Measurements from ENCODE around the gene SH3RF3. TPM values are rescaled to one million over a fixed set of nuclear protein-coding genes. Genes with fewer than 3 reads are reported as not detected.

SH3RF3 gene
- total RNA-seq, 1 donor from 2014 or later: 7.3 TPM

- H3K27ac ChIP-seq (ENCODE audit: low read depth, low read length): no peak overlapping the region
- H3K27me3 ChIP-seq (ENCODE audit: insufficient read depth, low read length): peaks cover 3% of the 10 kb centered on the region
- peaks cover 4% of the 10 kb centered on the region for H3K9me3 ChIP-seq (ENCODE audit: insufficient read depth, low read depth, low read length)
- H3K79me2 ChIP-seq (ENCODE audit: insufficient read depth, low read length): peaks cover 3% of the 10 kb centered on the region
- H3K4me1 Mint-ChIP-seq (ENCODE audit: low read depth, unreplicated experiment): peaks cover 11% of the 10 kb centered on the region
- H3K36me3 Mint-ChIP-seq (ENCODE audit: low read depth, unreplicated experiment): peaks cover 3% of the 10 kb centered on the region
- H3K27me3 Mint-ChIP-seq (ENCODE audit: low read depth, unreplicated experiment): peaks cover 6% of the 10 kb centered on the region
- peaks cover 7% of the 10 kb centered on the region for H3K4me1 ChIP-seq (ENCODE audit: insufficient read depth, low read length)
- TF ChIP-seq EZH2 (IDR thresholded peaks at IDR 0.05; ENCODE audit: insufficient read depth, low read length): no peak
- no peak for TF ChIP-seq CTCF (IDR thresholded peaks at IDR 0.05; ENCODE audit: insufficient read depth, low read depth, low read length)
- H3K4me3 ChIP-seq (ENCODE audit: insufficient read depth, low read depth, low read length): no peak overlapping the region
- DNase-seq (ENCODE audit: low read depth) (peak; percentile 54), FAIRE-seq (no peak)
- H3K9me3 Mint-ChIP-seq (ENCODE audit: unreplicated experiment): peaks cover 8% of the 10 kb centered on the region
- H3K27ac Mint-ChIP-seq (ENCODE audit: unreplicated experiment): no peak overlapping the region
- H3K36me3 ChIP-seq (ENCODE audit: insufficient read depth, low read length): no peaks in the 10 kb centered on the region
- H3K4me2 ChIP-seq (ENCODE audit: low read length): peak overlapping the region; percentile 4
- no peak overlapping the region for H3K9ac ChIP-seq (ENCODE audit: low read length)
- peaks cover 45% of the 10 kb centered on the region for H4K20me1 ChIP-seq (ENCODE audit: insufficient read depth, low read length)
- H3K4me3 Mint-ChIP-seq (ENCODE audit: unreplicated experiment): no peak overlapping the region
- H2AFZ ChIP-seq (ENCODE audit: low read depth, low read length): peak overlapping the region; percentile 13
These were observed 162.1 kb downstream of the SH3RF3 start for GRCh38 chr2:109290887-109291643.

GRCh38 chr2:109292386-109292785 is 163.4 kb downstream of the SH3RF3 start:
- peaks cover 3% of the 10 kb centered on the region for H3K27me3 ChIP-seq (ENCODE audit: insufficient read depth, low read length)
- no peak overlapping the region for H3K9ac ChIP-seq (ENCODE audit: low read length)
- H3K4me3 ChIP-seq (ENCODE audit: insufficient read depth, low read depth, low read length): no peak overlapping the region
- DNase-seq (ENCODE audit: low read depth) (no peak), FAIRE-seq (no peak)
- H3K4me1 ChIP-seq (ENCODE audit: insufficient read depth, low read length): peaks cover 7% of the 10 kb centered on the region
- H3K79me2 ChIP-seq (ENCODE audit: insufficient read depth, low read length): no peaks in the 10 kb centered on the region
- peaks cover 37% of the 10 kb centered on the region for H4K20me1 ChIP-seq (ENCODE audit: insufficient read depth, low read length)
- H3K27me3 Mint-ChIP-seq (ENCODE audit: low read depth, unreplicated experiment): peaks cover 6% of the 10 kb centered on the region
- peaks cover 4% of the 10 kb centered on the region for H3K9me3 ChIP-seq (ENCODE audit: insufficient read depth, low read depth, low read length)
- H3K9me3 Mint-ChIP-seq (ENCODE audit: unreplicated experiment): peaks cover 8% of the 10 kb centered on the region
- H3K36me3 ChIP-seq (ENCODE audit: insufficient read depth, low read length): no peaks in the 10 kb centered on the region
- H3K4me3 Mint-ChIP-seq (ENCODE audit: unreplicated experiment): no peak overlapping the region
- H3K36me3 Mint-ChIP-seq (ENCODE audit: low read depth, unreplicated experiment): peaks cover 3% of the 10 kb centered on the region
- peaks cover 9% of the 10 kb centered on the region for H3K4me1 Mint-ChIP-seq (ENCODE audit: low read depth, unreplicated experiment)
- H3K4me2 ChIP-seq (ENCODE audit: low read length): no peak overlapping the region
- no peak overlapping the region for H3K27ac ChIP-seq (ENCODE audit: low read depth, low read length)
- no peak overlapping the region for H2AFZ ChIP-seq (ENCODE audit: low read depth, low read length)
- no peak for TF ChIP-seq CTCF (IDR thresholded peaks at IDR 0.05; ENCODE audit: insufficient read depth, low read depth, low read length)
- no peak for TF ChIP-seq EZH2 (IDR thresholded peaks at IDR 0.05; ENCODE audit: insufficient read depth, low read length)
- H3K27ac Mint-ChIP-seq (ENCODE audit: unreplicated experiment): no peak overlapping the region

GRCh38 chr2:109293663-109294062 is 164.7 kb downstream of the SH3RF3 start:
- H3K4me3 Mint-ChIP-seq (ENCODE audit: unreplicated experiment): no peak overlapping the region
- peaks cover 7% of the 10 kb centered on the region for H3K4me1 ChIP-seq (ENCODE audit: insufficient read depth, low read length)
- H3K36me3 ChIP-seq (ENCODE audit: insufficient read depth, low read length): no peaks in the 10 kb centered on the region
- no peak overlapping the region for H3K27ac Mint-ChIP-seq (ENCODE audit: unreplicated experiment)
- no peak overlapping the region for H3K4me2 ChIP-seq (ENCODE audit: low read length)
- no peak overlapping the region for H3K9ac ChIP-seq (ENCODE audit: low read length)
- peaks cover 3% of the 10 kb centered on the region for H3K36me3 Mint-ChIP-seq (ENCODE audit: low read depth, unreplicated experiment)
- no peak overlapping the region for H2AFZ ChIP-seq (ENCODE audit: low read depth, low read length)
- H3K9me3 ChIP-seq (ENCODE audit: insufficient read depth, low read depth, low read length): peaks cover 4% of the 10 kb centered on the region
- no peaks in the 10 kb centered on the region for H3K79me2 ChIP-seq (ENCODE audit: insufficient read depth, low read length)
- H3K4me3 ChIP-seq (ENCODE audit: insufficient read depth, low read depth, low read length): no peak overlapping the region
- FAIRE-seq (no peak), DNase-seq (ENCODE audit: low read depth) (no peak)
- peaks cover 9% of the 10 kb centered on the region for H3K4me1 Mint-ChIP-seq (ENCODE audit: low read depth, unreplicated experiment)
- H3K27ac ChIP-seq (ENCODE audit: low read depth, low read length): no peak overlapping the region
- peaks cover 9% of the 10 kb centered on the region for H3K27me3 Mint-ChIP-seq (ENCODE audit: low read depth, unreplicated experiment)
- H3K9me3 Mint-ChIP-seq (ENCODE audit: unreplicated experiment): peaks cover 11% of the 10 kb centered on the region
- peaks cover 37% of the 10 kb centered on the region for H4K20me1 ChIP-seq (ENCODE audit: insufficient read depth, low read length)
- H3K27me3 ChIP-seq (ENCODE audit: insufficient read depth, low read length): peaks cover 3% of the 10 kb centered on the region
- TF ChIP-seq EZH2 (IDR thresholded peaks at IDR 0.05; ENCODE audit: insufficient read depth, low read length) (no peak), CTCF (IDR thresholded peaks at IDR 0.05; ENCODE audit: insufficient read depth, low read depth, low read length) (no peak)
